AML-193 (cell line): ENCODE results near the gene IL27RA.

Experiments
- DNase-seq, 2 experiments: peaks; one replicate each; lab custom pipeline; 2025; lab: John Stamatoyannopoulos, UW

The IL27RA gene

DNA sequence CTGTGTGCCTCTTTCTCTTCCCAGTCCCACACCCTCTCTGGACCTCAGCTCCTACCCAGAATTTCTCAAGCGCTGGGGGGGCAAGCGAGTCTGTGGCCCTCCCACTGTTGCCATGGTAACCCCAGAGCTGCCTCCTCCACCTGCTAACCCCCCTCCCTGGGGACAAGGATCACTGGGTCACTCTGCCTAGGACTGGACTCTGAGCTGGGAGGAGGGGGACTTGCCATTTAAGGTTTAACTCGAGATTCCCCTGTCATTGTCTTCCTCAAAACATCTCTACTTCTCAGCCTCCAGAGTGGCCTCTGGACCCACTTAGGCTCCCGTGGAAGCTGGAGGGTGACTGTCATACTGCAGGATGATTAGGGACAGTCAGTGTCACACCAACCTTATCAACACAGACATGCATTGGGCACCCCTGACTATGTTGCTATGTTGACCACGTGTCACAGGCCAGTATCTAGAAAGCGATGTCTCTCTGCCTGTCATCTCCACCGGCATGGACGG, 28.1 kb downstream of the IL27RA start:
- no peak for DNase-seq

DNA sequence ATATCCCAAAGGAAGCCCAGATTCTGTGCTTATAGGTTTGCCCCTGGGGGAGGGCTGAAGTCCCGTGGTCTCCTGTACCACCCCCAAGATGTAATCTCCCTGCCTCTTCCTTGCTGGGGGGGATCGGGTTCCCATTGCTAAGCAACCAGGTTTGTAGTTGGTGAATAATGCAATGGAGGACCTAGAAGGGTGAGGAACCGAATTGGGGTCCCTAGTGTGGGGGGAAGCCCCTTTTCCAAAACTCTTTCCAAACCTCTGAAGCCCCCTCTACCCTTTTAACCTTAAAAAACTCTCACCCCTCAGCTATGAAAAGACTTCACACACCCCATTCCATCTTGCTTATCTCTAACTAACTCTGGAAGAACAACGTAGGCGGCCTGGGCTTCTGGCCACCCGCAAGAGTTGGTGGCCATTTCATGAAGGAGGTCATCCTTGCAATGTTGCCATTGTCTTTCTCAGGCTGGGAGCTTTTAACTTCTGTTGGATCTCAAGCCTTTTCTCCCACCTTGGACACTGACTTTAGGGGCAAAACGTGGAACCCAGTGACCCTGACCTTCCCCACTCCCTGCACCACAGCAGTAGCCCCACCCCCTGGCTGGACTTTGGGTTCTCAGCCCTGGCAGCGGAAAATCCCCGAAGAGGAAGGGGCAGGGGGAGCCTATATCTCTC, 29.7 kb downstream of the IL27RA start:
- DNase-seq: no peak

DNA sequence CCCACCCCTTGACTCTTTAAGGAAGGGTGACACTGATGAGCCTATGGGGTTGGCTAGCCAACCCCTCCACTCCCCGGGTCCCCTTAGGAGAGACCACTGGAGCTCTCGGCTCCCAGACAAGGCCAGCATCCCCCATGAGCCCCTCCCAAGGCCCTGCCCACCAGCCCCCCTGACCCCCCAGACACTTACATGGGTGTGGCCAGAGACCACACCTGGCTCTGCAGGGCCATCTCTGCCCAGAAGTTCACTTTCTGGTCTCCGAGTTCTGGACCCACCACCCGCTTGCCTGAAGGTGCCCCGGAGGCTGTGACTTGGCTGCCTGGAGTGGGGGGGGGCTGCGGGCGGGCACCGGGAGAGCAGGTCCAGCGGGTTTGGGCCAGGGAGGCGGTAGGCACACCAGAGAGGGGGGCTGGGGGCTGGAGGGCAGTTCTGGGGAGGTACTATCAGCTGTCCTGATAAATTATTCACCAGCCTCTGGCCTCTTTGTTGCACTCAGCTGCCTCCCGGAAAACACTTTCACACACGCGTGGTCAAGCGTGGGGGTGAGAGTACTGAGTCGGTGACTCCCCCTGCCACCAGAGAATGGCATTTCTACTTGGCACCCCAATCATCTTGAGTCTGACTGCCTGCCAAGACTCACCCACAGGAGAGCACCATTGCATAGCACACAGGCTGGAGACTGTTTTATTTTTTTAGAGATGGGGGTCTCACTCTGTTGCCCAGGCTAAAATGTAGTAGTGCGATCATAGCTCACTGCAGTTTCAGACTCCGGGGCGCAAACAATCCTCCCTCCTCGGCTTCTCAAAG, 30.4 kb downstream of the IL27RA start, which contains the start of gene PALM3:
TSS of gene PALM3 (minus strand) at position 326 of the 807 bp plus-strand sequence. CDS start at position 230, 96 bp downstream.
- DNase-seq: no peak

DNA sequence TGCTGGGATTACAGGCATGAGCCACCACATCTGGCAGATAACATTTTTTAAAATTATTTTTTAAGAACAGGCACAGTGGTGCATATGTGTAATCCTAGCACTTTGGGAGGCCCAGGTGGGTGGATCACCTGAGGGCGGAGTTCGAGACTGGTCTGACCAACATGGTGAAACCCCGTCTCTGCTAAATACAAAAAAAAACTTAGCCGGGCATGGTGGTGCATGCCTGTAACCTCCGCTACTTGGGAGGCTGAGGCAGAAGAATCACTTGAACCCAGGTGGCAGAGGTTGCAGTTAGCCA, 30.9 kb downstream of the IL27RA start:
- DNase-seq: no peak

DNA sequence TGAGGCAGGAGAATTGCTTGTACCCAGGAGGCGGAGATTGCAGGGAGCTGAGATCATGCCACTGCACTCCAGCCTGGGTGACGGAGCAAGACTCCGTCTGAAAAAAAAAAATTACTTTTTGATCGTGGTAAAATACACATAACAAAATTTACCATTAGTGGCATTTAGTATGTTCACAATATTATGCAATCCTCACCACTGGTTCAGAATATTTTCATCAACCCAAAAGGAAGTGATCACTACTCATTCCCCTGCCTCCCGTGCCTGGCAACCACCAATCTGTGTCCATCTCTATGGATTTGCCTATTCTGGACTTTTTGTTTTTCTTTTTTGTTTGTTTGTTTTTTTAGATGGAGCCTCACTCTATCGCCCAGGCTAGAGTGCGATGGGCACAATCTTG, 31.5 kb downstream of the IL27RA start:
- DNase-seq: no peak

DNA sequence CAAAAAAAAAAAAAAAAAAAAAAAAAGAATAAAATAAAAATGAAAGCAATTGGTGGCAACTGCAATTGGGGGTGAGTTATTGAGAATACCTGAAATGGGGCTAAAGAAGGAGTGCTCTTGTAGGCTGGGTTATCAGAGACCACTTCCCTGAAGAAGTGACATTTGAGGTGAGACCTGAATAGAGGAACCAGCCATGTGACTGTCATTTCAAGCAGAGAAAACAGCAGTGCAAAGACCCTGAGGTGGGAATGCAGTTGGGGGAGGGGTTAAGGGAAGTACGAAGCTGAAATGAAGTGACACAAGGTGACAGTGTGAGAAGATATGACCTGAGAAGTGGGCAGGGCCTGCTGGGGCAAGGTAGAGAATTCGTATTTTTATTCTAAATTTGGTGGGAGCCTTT, 34.6 kb downstream of the IL27RA start:
- no peak for DNase-seq

DNA sequence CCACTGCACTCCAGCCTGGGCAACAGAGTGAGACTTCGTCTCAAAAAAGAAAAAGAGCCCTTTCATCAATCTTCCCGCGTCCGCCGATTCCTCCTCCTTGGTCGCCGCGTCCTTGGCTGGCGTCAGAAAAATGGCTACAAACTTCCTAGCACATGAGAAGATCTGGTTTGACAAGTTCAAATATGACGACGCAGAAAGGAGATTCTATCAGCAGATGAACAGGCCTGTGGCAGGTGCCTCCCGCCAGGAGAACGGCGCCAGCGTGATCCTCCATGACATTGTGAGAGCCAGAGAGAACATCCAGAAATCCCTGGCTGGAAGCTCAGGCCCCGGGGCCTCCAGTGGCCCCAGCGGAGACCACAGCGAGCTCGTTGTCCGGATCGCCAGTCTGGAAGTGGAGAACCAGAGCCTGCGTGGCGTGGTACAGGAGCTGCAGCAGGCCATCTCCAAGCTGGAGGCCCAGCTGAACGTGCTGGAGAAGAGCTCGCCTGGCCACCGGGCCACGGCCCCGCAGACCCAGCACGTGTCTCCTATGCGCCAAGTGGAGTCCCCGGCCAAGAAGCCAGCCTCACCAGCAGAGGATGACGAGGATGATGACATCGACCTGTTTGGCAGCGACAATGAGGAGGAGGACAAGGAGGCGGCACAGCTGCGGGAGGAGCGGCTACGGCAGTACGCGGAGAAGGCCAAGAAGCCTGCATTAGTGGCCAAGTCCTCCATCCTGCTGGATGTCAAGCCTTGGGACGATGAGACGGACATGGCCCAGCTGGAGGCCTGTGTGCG, 38.9 kb downstream of the IL27RA start:
- DNase-seq: no peak

DNA sequence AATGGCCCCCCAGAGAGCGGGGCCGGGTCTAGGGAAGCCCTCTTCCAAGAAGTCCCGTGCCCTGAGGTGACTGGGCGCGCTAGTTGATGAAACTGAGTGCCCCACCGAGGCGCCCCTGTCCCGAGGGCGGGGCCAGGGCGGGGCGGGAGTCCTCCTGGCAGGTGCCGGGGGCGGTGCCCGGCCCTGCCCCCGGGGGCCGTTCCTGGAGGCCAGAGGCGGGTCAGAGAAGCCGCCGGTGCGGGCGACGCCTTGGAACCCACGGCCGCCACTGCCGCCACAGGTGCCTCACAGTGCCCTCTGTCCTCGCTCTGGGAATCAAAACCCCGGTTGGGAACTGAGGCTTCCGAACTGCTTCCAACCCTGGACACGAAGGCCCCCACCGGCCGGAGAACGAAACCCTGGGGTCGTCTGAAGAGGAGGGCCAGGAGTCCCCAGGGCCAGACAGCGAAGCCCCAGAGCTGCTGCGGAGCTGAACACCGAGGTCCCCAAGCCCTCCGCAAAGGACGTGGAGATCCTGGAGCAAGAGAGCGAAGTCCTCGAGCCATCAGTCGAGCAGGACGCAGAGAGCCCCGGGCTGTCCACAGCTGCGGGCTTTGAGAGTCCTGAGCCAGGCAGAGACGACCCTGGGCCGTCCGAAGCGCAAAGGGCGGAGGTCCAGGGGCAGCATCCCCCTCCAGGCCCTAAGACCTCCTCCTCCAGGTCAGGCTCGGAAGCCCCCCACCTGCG, 41.1 kb downstream of the IL27RA start, which contains the start of gene MISP3:
TSS of gene MISP3 (plus strand) at position 252 of the 726 bp plus-strand sequence. CDS start 524 bp downstream, outside the sequence.
- DNase-seq: no peak

DNA sequence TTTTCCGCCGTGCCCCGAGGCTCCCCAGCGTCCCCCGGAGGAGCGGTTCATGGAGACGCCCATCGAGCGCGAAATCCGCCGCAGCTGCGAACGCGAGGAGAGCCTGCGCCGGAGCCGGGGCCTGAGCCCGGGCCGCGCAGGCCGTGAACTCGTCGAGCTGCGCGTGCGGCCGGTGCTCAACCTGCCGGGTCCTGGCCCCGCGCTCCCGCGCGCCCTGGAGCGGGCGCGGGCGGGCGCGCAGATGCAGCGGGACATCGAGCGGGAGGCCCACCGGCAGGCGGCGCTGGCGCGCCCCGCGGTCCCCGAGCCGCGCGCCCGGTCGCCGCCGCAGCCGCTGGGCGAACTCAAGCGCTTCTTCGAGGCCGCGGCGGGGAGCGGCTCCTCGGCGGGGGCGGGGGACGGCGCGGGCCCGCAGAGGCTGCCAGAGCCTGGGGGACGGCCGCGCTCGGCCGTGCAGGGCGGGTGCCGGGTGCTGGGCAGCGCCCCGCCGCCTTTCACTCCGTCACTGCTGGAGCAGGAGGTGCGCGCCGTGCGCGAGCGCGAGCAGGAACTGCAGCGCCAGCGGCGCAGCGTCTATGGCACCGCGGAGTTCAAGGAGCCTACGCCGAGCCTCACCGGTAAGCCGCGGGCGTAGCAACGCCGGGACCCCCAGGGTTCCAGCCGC, 41.8 kb downstream of the IL27RA start:
- DNase-seq: peak; percentile 67 to 69

DNA sequence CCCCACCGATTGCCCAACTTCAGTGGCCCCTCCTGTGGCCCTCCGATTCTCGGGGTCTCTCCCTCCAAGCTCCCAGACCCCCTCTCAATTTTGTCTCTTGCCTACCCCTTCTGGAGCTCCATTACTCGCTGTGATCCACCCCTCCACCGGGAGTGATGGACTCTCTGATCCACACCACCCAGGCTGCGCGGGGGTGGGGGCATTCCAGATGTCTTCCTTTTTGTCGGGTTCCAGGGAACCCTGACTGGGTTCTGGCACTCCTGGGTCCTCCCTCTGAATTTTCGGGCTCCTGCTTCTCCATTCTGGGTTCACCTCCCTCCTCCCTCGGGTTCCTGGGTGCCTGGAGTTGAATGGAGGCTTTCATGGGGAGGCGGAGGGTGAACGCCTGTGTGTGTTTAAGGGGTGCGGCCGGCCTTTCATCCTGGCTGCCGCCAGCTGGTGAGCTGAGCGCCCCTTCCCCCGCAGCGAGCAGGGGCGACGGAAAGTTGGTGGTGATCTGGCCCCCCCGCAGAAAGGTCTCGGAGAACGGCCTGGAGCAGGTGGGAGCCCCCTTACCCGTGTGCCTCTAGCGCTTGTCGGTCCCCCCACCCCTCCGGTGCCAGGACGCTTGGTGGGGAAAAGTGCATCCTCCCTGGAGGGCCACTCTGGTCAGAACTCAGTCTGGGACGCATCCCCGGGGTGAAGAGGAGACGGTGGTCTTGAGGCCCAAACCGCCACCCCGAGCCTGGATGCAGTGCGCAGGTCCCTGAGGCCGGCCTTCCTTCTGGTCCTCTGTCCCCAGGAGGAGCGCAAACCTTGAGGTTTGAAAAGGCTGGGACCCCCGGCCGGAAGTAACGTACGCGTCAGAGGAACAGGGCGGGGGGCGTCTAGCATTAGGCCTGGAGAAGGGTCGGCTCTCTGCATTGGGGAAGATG, 42.6 kb downstream of the IL27RA start:
- no peak for DNase-seq

DNA sequence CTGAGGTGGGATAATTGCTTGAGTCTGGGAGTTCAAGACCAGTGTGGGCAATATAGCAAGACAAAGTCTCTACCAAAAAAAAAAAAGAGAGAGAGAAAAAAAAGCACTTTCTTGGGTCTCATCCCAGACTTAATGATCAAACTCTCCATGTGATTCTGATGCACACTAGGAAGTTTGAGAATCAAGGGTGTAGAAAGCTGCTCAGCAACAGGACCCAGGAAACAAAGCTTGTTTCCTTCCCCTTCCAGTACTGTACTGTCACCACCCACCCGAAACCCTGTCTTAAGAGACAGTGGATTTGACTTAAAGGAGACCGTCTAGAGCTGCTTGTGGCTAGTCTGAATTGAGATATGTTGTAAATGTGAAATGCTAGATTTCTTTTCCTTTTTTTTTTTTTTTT, 46.8 kb downstream of the IL27RA start:
- peak; percentile 31 to 65 for DNase-seq

DNA sequence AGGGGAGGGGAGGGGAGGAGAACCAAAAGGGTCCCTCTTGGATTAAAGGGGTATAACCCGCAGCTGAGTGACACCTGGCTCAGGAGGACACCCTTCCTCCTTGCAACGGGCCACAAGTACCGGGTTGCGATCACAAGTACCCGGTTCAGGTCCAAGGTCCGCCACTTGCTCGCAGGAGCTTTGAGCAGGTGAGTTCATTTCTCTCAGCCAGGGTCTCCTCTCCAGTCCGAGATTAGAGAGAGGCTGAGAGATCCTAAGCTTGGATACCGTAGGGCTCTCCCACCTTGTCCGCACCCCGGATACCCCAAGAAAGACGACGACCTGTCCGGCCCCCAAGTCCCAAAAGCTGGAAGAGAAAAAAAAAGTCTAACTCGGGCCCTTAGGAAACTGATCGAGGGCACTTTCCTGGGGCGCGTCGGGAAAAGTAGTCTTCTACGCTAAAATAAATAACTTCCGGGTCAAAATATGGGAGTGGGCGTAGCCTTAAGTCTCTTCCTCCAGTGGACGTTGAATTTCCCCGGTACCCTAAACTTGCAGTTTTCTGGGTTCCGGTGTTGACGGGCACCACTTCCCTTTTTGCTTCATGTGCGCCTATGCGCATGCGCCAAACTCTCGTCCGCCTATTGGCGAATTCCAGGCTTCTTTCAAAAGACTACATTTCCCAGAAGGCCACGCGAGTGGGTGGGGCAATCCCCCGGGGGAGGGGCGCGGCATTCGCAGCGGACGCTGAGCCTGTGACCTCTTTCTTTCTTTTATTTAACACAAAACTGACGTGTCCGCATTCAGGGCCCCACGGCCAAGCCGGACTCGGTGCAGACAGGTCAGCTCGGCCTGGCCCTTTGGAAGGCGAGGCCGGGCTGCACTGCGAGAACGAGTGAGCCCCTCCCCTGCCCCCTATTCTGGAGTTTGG, 49.6 kb downstream of the IL27RA start:
- peak; percentile 98 to 99 for DNase-seq

DNA sequence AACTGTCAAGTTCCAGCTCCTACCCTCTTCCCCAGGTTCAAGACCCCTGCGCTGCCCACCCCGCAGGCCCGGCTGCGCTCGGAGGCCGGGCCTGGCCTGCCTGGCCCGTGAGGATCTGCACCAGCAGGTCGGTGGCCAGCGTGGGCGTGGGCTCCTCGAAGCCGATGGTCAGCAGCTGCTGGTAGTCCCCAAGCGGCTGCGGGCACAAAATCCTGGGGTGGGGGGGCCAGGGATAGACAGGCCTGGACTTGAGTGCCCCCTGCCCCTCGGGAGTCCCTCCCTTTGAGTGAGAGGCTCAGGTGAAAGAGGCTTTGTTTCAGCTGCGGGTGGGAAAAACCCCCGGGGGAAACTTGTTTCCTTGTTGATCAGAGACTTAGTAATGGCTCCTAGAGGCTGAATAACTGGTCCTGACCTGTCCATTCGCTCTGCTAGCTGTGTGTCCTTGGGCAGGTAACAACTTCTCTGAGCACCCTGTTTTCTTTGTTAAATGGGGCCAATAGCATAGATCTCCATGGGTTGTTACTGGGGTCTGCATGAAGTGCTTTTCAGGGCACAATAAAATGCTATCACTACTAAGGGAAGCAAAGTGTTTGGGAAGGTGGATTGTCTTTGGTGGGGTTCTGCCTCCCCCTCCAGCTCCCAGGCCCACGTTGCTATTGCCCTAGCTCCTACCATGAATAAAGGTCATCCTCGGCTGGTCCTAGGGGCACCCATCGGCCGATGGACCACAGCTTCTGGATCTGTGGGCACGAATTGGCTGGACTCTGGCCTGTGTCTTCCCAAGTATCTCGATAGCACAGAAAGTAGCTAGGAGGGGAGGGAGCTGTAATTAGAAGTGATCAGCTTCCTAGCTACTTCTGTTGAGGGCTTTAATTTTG, 50.5 kb downstream of the IL27RA start:
- no peak for DNase-seq

DNA sequence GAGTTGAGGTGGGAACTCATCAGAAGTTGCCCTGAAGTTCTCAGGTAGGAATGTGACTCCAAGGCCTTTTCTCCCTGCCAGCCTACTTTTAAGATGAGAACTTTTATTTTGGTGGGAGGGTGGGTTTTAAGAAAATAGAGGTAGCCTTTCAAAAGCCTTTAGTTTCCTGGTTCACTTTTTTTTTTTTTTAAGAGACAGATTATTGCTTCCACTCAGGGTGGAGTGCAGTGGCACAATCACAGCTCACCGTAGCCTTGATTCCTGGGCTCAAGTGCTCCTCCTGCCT, 51.1 kb downstream of the IL27RA start:
- DNase-seq: no peak

DNA sequence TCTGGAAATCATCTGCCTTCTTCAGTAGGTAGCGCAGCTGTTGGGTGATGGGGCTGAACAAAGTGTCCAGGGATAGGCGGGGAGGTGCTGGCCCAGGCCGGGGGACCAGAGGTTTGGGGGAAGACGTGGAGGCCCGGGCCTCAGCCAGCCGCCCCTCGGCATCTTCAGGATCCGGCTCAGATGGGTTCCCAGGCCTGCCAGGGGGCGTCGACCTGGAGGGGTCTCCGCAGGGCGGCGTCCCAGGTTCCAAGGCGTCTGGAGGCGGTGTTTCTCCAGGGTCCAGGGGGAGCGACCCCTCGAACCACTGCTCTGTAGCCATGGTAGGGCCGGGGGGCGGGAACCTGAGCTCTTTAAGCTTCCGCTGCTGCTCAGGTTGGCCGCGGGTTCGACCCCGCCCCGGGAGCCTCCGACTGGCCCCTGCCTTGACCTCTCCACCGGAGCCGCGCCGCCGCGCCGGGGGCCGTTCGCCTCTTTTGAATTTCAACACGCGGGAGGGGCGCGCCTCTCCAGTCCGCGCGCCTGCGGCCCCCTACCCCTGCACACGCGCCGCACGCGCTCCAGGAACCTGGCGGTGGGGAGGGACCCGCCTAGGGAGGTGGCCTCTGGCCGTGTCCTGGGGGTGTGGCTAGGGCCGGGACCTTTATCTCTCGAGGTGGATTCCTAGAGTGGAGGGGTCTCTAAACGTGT, 53.9 kb downstream of the IL27RA start, which contains the start of gene C19orf67:
TSS of gene C19orf67 (minus strand) at position 475 of the 687 bp plus-strand sequence. CDS start at position 319, 156 bp downstream.
- DNase-seq: no peak

DNA sequence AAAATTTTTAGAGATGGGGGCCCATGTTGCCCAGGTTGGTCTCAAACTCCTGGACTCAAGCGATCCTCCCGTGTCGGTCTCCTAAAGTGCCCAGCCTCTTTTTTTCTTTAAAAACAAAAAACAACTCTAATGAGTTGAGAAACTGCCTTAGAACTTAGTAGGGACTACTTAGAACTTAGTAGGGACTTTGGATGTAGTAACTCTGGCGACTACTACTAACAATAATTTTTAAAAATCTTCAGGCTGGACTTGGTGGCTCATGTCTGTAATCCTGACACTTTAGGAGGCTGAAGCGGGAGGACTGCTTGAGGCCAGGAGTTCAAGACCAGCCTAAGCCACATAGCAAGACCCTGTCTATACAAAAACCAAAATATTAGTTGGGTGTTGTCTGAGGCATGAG, 54.5 kb downstream of the IL27RA start:
- no peak for DNase-seq

DNA sequence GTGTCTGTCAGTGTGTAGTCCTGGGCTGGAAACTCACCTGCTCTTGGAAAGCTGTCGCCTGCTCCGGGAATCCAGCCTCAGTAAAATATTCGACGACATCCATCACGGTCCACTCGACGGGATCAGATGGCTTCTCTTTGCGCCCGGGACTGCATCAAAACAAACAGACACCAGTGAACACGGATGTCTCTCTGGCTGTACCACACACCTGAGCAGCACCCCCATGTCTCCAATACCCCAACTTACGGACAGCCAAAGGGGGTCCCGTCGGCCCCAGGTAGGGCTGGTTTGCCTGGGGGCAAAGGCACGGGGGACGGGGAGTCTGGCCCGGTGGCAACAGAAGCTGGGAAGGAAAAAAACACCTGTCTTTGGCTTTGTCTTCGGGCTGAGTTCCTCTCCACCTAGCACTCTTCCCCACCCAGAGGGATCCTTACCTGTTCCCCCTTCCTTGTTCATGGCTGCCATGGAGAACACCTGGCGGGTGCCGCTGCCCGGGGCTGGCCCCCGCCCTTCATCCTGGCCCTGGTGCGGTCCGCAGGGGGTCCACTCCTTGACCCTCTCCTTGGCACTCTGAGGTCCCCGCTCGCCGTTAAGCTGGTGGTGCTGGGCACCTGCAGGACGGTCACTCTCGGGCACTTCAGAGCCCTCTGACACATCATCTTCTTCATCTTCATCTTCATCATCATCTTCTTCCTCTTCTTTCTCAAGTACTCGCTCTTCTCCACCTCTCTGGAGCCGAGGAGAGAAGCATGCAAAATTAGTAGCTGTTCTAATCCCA, 57.3 kb downstream of the IL27RA start:
- no peak for DNase-seq
